Stimulated activated CD4-positive, alpha-beta T cell treated with anti-CD3 and anti-CD28 coated beads, Interleukin-2, amount 100 ng/mL, for 4 hours (primary cell): Measurements from ENCODE around the gene EHD3.
A peak's percentile ranks its signal among the peaks of the same experiment; 100 is the strongest.

Source experiments
- DNase-seq: peaks from one replicate; pipeline ENCODE4 v3.0.0-alpha.2; 2020; ENCODE audit warnings: low read depth

EHD3 gene

GRCh38 chr2:31233741-31234682 is at the start of gene EHD3:
Gene EHD3, plus strand, starts transcription at chr2:31234152. Its CDS starts 470 bp downstream, at chr2:31234622.
- peak; percentile 54 for DNase-seq

DNA sequence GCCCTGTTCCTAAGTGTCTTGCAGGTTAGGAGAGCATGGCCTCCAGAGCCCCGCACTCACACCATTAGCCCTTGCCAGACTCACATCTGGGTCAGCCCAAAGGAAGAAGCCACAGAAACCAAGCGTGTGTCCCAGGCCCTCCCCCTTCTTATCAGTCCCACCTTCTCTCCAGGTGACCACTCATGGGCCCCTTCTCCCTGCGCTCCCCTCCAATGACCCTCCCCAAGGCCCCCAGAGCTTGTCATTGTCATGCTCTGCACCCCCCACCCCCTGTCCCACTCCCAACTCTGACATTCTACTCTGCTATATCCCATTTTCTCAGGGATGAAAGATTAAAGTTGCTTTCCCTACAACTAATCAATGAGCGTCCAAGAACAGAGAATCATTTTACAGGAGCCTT is 46.8 kb upstream of the EHD3 start:
- no peak for DNase-seq

DNA sequence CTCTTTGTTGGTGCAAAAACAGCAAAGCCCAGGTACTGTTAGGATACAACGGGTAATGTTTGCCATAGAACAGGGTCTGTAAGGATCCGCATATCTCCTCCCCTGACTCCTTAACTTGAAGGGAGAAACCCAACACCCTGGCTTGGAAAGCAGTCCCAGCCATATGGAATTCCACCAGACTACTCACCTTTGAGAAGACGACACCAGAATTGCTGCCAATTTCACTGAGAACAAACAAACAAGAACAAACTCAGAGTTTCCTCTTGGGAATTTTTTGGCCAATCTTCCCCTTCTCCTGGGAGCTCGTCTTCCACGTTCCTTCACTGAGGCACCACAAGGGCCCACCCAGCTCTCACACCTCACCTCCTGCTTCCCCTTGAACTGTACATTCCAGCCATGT is 45.8 kb upstream of the EHD3 start:
- no peak for DNase-seq

DNA sequence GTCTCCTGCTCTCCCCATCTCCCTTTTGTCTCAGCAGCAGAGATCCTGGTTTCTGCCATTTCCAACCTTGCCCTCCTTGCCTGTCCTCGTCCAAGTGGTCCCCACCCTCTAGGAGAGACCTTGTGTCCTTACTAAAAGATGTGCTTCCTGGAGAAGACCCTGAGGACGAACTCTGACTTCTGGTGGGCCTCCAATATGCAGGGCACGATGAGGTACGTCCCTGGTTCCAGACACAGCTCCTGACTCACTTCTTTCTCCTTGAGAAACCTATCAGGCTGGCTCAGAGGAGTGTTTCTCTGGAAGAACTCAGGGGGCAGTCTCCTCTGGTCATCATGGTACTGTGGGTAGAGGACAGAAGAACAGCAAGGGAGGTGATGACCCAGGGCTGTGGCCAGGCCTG is 44.8 kb upstream of the EHD3 start:
- no peak for DNase-seq

GRCh38 chr2:31190188-31190587 is 43.8 kb upstream of the EHD3 start:
- DNase-seq, result no peak

DNA sequence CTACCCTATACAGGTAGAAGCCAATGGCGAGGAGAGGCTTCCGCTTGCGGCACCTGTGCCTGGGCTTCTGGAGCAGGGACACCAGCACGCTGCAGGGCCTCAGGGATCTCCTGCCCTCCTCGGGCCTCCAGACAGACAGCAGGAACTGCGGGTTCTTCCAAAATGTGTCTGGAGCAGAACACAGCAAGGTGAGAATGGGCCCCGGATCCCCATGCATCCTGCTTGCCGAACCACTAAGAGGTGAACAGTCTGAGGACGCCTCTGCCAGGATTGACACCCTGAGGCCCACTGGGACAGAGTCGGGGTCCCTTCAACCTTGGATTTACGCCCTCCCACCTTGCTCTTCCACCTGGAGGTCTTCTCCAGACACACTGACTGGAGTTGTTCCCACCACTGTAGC is 42.0 kb upstream of the EHD3 start:
- no peak for DNase-seq

DNA sequence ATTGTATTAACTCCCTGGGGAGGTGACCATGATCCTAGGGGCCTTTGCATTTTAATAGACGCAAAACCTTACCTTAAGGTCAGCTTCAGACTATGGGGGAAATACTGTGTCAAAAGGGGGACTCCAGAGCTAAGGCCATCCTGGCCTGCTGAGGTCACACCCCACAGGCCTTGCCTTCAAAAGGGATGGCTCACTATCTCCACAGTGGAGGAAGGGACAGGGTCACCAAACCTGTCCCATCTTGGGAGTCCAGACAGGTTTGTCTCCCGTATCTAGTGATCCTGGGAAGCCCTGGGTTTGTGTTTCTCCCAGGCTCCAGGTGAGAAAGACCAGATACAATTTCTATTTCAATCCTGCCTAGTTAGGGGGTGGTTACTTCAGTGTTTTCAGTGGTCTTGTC is 41.6 kb upstream of the EHD3 start:
- no peak for DNase-seq

- DNase-seq, result no peak
These were observed 41.0 kb upstream of the EHD3 start for GRCh38 chr2:31192851-31193392.

- no peak for DNase-seq
These were observed 40.1 kb upstream of the EHD3 start for GRCh38 chr2:31193806-31194205.

GRCh38 chr2:31196622-31197021 is 37.3 kb upstream of the EHD3 start:
- no peak for DNase-seq

- DNase-seq, result no peak
These were observed 36.8 kb upstream of the EHD3 start for GRCh38 chr2:31197166-31197565.

DNA sequence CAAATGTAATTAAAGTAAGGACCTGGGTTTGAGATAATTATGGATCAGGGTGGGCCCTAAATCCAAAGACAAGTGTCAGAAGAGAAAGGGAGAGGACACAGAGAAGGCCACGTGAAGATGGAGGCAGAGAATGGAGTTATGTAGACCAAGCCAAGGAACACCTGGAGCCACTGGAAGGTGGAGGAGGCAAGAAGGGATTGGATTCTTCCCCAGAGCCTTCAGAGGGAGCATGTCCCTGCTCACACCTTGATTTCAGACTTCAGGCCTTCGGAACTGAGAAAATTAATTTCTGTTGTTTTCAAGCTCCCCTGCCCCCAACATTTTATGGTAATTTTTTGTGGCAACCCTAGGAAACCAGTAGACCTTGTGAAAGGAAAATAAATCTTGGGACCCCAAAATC is 36.3 kb upstream of the EHD3 start:
- no peak for DNase-seq

DNA sequence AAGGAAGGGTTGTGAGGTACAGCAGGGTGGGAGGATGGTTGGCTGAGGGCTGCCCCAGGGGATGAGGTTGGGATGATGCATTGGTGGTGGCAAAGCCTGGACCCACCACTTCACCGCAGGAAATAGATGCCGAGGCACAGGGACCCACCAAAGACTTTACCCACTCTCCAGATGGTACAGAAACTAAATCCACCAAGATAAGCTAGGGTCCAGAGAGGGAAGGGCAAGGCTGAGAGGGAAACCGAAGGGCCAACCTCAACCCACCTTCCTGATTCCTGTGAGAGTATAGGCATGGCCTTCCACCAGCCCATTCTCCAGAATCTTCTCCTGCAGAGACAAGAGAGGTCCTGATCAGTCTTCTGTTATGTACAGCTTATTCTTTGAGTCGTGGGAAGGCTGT is 34.7 kb upstream of the EHD3 start:
- no peak for DNase-seq

- no peak for DNase-seq
These were observed 33.0 kb upstream of the EHD3 start for GRCh38 chr2:31200972-31201371.

DNA sequence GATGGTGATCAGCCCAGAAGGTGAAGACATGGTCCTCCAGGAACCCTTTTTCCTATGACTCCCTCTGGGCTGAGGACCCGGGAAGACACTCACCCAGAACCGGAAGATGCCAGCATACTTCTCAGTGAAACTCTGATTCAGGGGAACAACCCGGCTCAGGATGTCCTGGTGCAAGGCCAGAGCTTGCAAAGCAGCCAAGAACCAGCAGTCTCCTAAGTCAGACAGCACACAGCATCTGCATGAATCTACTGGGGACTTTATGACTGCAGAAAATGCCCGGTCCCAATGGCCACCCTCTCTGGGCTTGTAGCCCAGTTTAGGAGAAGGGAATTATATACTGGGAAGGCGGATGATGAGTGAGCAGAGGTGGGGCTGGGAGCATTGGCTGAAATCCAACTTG is 31.9 kb upstream of the EHD3 start:
- DNase-seq, result no peak

DNA sequence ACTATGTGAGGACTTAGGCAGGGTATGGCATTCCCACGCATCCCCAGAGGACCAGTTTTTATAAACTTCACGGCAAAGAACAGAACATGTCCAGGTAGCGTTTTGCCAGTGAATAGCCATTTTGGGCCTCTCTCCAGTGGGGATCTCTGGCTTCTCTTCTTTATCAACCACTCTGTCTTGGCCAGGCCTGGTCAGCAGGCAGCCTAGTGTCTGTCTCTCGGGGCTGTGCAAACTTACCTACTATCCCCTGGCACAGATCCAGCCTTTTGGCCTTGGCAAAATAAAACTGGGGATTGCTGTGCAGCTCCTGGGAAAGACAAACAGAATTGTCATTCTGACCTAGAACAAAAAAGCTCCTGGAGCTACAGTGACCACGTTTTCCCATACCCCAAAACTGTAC is 31.1 kb upstream of the EHD3 start:
- DNase-seq, result no peak

- no peak for DNase-seq
These were observed 30.0 kb upstream of the EHD3 start for GRCh38 chr2:31203916-31204315.

DNA sequence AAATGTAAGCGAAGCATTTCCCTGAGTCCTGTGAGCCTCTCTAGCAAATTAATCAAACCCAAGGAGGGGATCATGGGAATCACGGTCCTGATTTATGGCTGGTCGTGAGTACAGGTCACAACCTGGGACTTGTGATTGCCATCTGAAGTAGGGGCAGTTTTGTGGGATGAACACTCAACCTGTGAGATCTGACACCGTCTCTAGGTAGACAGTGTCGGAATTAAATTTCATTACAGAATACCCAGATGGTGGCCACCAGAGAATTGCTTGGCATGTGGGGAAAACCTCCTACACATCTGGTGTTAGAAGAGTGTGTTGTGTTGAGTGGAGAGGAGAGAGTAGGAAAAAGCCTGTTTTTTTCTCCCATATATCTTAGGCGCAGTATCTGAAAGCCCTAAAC is 29.2 kb upstream of the EHD3 start:
- no peak for DNase-seq

GRCh38 chr2:31205186-31205585 is 28.8 kb upstream of the EHD3 start:
- DNase-seq, result no peak

- DNase-seq, result no peak
These were observed 28.3 kb upstream of the EHD3 start for GRCh38 chr2:31205613-31206012.

GRCh38 chr2:31207790-31208189 is 26.2 kb upstream of the EHD3 start:
- DNase-seq, result no peak

GRCh38 chr2:31208240-31208639 is 25.7 kb upstream of the EHD3 start:
- no peak for DNase-seq

- no peak for DNase-seq
These were observed 21.0 kb upstream of the EHD3 start for GRCh38 chr2:31212659-31213600.
